ENCODE results near the gene POLDIP2.

- TF ChIP-seq, protein P1, sequence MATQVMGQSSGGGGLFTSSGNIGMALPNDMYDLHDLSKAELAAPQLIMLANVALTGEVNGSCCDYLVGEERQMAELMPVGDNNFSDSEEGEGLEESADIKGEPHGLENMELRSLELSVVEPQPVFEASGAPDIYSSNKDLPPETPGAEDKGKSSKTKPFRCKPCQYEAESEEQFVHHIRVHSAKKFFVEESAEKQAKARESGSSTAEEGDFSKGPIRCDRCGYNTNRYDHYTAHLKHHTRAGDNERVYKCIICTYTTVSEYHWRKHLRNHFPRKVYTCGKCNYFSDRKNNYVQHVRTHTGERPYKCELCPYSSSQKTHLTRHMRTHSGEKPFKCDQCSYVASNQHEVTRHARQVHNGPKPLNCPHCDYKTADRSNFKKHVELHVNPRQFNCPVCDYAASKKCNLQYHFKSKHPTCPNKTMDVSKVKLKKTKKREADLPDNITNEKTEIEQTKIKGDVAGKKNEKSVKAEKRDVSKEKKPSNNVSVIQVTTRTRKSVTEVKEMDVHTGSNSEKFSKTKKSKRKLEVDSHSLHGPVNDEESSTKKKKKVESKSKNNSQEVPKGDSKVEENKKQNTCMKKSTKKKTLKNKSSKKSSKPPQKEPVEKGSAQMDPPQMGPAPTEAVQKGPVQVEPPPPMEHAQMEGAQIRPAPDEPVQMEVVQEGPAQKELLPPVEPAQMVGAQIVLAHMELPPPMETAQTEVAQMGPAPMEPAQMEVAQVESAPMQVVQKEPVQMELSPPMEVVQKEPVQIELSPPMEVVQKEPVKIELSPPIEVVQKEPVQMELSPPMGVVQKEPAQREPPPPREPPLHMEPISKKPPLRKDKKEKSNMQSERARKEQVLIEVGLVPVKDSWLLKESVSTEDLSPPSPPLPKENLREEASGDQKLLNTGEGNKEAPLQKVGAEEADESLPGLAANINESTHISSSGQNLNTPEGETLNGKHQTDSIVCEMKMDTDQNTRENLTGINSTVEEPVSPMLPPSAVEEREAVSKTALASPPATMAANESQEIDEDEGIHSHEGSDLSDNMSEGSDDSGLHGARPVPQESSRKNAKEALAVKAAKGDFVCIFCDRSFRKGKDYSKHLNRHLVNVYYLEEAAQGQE (IDR thresholded peaks at IDR 0.05; ENCODE audit: insufficient replicate concordance, low read depth), result no peak
- no peak for TF ChIP-seq CTCF (IDR thresholded peaks at IDR 0.05; ENCODE audit: insufficient read depth, low read length)
- TF ChIP-seq POLR2AphosphoS5 (IDR thresholded peaks at IDR 0.05; ENCODE audit: low read depth), result no peak
- no peak for TF ChIP-seq GABPA (IDR thresholded peaks at IDR 0.05; ENCODE audit: low read depth)
- no peak for TF ChIP-seq SPI1 (IDR thresholded peaks at IDR 0.05; ENCODE audit: borderline replicate concordance, low read depth)
Measured at GRCh38 chr17:28334171-28334570, 23.2 kb downstream of the POLDIP2 start.
